Astrocyte (in vitro differentiated cells and primary cell): Measurements from ENCODE around the gene SLCO6A1.

Experiments used
- EZH2 ChIP-seq: IDR thresholded peaks from 2 replicates; pipeline ENCODE4 v1.6.1; 2012; ENCODE audit warnings: mild to moderate bottlenecking, low read length, inconsistent platforms; ENCODE audit not compliant: insufficient read depth
- TF ChIP-seq, protein P1 (sequence below): IDR thresholded peaks from 2 replicates; pipeline ENCODE4 v1.5.1; 2011; ENCODE audit warnings: low read depth, mild to moderate bottlenecking, inconsistent platforms, low read length, moderate library complexity; ENCODE audit not compliant: insufficient read depth

GRCh38 chr5:102539996-102540728, 41.4 kb upstream of the SLCO6A1 start:
- TF ChIP-seq, protein P1, sequence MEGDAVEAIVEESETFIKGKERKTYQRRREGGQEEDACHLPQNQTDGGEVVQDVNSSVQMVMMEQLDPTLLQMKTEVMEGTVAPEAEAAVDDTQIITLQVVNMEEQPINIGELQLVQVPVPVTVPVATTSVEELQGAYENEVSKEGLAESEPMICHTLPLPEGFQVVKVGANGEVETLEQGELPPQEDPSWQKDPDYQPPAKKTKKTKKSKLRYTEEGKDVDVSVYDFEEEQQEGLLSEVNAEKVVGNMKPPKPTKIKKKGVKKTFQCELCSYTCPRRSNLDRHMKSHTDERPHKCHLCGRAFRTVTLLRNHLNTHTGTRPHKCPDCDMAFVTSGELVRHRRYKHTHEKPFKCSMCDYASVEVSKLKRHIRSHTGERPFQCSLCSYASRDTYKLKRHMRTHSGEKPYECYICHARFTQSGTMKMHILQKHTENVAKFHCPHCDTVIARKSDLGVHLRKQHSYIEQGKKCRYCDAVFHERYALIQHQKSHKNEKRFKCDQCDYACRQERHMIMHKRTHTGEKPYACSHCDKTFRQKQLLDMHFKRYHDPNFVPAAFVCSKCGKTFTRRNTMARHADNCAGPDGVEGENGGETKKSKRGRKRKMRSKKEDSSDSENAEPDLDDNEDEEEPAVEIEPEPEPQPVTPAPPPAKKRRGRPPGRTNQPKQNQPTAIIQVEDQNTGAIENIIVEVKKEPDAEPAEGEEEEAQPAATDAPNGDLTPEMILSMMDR, result no peak
- no peak for TF ChIP-seq EZH2
